WTC11 (cell line): ENCODE results near the gene HIVEP2.

Source experiments
- CREB1 ChIP-seq: sonication (generic); formaldehyde crosslinking; IDR thresholded peaks from 2 replicates; pipeline ENCODE4 v1.8.0; 2023; ENCODE audit warnings: mild to moderate bottlenecking, missing genetic modification reagents
- CTCF ChIP-seq: fragments of 200-600 bp; IDR thresholded peaks from 2 replicates; pipeline ENCODE4 v1.8.0; 2022; ENCODE audit warnings: antibody characterized with exemption
- NFE2L1 ChIP-seq: sonication (generic); formaldehyde crosslinking; IDR thresholded peaks from 2 replicates; pipeline ENCODE4 v1.8.1; 2023; ENCODE audit warnings: missing genetic modification reagents
- NFYB ChIP-seq: sonication (generic); formaldehyde crosslinking; conservative IDR thresholded peaks from 2 replicates; pipeline ENCODE4 v1.8.0; 2022; ENCODE audit warnings: low read depth, missing genetic modification reagents
- NR1H2 ChIP-seq: sonication (generic); formaldehyde crosslinking; IDR thresholded peaks from 2 replicates; pipeline ENCODE4 v1.9.0; 2021; ENCODE audit warnings: mild to moderate bottlenecking, moderate library complexity, missing genetic modification reagents
- ZNF263 ChIP-seq: sonication (generic); formaldehyde crosslinking; IDR thresholded peaks from 2 replicates; pipeline ENCODE4 v1.8.1; 2022; ENCODE audit warnings: low read depth, mild to moderate bottlenecking, moderate library complexity, missing genetic modification reagents
- TF ChIP-seq, protein P1 (sequence below): sonication (generic); formaldehyde crosslinking; IDR thresholded peaks from 2 replicates; pipeline ENCODE4 v1.8.0; 2022; ENCODE audit warnings: mild to moderate bottlenecking, missing genetic modification reagents

GRCh38 chr6:142830807-142831206 lies 114.2 kb downstream of the HIVEP2 start:
- no peak for TF ChIP-seq ZNF263 (CRISPR knock-in tag)
- TF ChIP-seq CTCF: no peak
- no peak for TF ChIP-seq NR1H2 (CRISPR knock-in tag)
- TF ChIP-seq, protein P1, sequence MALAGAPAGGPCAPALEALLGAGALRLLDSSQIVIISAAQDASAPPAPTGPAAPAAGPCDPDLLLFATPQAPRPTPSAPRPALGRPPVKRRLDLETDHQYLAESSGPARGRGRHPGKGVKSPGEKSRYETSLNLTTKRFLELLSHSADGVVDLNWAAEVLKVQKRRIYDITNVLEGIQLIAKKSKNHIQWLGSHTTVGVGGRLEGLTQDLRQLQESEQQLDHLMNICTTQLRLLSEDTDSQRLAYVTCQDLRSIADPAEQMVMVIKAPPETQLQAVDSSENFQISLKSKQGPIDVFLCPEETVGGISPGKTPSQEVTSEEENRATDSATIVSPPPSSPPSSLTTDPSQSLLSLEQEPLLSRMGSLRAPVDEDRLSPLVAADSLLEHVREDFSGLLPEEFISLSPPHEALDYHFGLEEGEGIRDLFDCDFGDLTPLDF (CRISPR knock-in tag): no peak
- TF ChIP-seq NFE2L1 (CRISPR knock-in tag): no peak
- TF ChIP-seq CREB1 (CRISPR knock-in tag): no peak
- no peak for TF ChIP-seq NFYB (CRISPR knock-in tag)
